HL-60 (cell line): ENCODE data around the gene NCCRP1.

ENCODE experiments used
- GABPA ChIP-seq: IDR thresholded peaks from 2 replicates; pipeline ENCODE4 v1.6.1; 2012; ENCODE audit warnings: low read depth
- POLR2AphosphoS5 ChIP-seq: IDR thresholded peaks from 2 replicates; pipeline ENCODE4 v1.6.1; 2012; ENCODE audit warnings: low read depth
- TF ChIP-seq, protein P1 (sequence below): IDR thresholded peaks from one replicate; pipeline ENCODE4 v1.5.1; 2011; ENCODE audit warnings: low read length, control low read depth, inconsistent platforms; ENCODE audit not compliant: insufficient read depth
- TF ChIP-seq, protein P2 (sequence below): IDR thresholded peaks from 2 replicates; pipeline ENCODE4 v1.6.1; 2012; ENCODE audit warnings: low read depth; ENCODE audit not compliant: insufficient replicate concordance

DNA sequence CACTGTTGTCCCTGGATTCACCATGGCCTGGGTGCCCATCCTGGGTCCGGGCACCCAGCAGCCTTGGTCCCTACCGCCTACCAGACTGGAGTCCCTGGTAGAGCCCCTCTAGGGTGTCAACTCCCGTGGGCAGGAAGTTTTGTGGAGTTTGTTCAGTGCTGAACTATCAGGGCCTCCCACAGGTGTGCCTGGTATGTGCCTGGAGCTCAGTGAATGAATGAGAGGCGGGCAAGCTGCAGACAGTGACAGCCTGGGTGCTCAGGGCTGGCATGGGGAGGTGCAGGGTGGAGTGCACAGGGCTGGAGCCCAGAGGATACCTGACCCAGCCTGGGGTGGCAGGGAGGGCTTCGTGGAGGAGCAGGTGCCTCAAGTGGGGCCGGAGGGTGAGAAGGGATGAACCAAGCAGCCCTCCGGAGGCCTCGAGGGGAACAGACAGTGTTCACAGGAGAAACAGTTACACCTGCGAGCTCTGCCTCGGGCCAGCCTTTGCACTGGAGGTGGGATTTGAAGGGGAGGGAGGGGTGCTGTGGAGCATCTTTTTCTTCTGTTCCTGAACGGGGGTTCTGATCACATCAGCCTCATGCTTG lies 41.6 kb upstream of the NCCRP1 start:
- no peak for TF ChIP-seq POLR2AphosphoS5
- no peak for TF ChIP-seq GABPA
- TF ChIP-seq, protein P1, sequence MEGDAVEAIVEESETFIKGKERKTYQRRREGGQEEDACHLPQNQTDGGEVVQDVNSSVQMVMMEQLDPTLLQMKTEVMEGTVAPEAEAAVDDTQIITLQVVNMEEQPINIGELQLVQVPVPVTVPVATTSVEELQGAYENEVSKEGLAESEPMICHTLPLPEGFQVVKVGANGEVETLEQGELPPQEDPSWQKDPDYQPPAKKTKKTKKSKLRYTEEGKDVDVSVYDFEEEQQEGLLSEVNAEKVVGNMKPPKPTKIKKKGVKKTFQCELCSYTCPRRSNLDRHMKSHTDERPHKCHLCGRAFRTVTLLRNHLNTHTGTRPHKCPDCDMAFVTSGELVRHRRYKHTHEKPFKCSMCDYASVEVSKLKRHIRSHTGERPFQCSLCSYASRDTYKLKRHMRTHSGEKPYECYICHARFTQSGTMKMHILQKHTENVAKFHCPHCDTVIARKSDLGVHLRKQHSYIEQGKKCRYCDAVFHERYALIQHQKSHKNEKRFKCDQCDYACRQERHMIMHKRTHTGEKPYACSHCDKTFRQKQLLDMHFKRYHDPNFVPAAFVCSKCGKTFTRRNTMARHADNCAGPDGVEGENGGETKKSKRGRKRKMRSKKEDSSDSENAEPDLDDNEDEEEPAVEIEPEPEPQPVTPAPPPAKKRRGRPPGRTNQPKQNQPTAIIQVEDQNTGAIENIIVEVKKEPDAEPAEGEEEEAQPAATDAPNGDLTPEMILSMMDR: no peak
- TF ChIP-seq, protein P2, sequence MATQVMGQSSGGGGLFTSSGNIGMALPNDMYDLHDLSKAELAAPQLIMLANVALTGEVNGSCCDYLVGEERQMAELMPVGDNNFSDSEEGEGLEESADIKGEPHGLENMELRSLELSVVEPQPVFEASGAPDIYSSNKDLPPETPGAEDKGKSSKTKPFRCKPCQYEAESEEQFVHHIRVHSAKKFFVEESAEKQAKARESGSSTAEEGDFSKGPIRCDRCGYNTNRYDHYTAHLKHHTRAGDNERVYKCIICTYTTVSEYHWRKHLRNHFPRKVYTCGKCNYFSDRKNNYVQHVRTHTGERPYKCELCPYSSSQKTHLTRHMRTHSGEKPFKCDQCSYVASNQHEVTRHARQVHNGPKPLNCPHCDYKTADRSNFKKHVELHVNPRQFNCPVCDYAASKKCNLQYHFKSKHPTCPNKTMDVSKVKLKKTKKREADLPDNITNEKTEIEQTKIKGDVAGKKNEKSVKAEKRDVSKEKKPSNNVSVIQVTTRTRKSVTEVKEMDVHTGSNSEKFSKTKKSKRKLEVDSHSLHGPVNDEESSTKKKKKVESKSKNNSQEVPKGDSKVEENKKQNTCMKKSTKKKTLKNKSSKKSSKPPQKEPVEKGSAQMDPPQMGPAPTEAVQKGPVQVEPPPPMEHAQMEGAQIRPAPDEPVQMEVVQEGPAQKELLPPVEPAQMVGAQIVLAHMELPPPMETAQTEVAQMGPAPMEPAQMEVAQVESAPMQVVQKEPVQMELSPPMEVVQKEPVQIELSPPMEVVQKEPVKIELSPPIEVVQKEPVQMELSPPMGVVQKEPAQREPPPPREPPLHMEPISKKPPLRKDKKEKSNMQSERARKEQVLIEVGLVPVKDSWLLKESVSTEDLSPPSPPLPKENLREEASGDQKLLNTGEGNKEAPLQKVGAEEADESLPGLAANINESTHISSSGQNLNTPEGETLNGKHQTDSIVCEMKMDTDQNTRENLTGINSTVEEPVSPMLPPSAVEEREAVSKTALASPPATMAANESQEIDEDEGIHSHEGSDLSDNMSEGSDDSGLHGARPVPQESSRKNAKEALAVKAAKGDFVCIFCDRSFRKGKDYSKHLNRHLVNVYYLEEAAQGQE: no peak
